Astrocyte (in vitro differentiated cells and primary cell): Measurements from ENCODE around the gene TOMM7. TPM values are rescaled to one million over a fixed set of nuclear protein-coding genes. Genes with fewer than 3 reads are reported as not detected.

Experiments
- DNase-seq: peaks from one replicate; pipeline ENCODE4 v3.0.0-alpha.2; 2010; ENCODE audit warnings: low read depth
- FAIRE-seq: peaks from 2 replicates; lab custom pipeline; 2011; peaks lifted over from hg19 to GRCh38; lab: Jason Lieb, UNC
- H2AFZ ChIP-seq: 2 replicates; pipeline ENCODE4 v1.6.0; 2012; ENCODE audit warnings: low read depth, low read length, inconsistent platforms
- H3K27ac ChIP-seq: 2 replicates; pipeline ENCODE4 v1.5.1; 2011; ENCODE audit warnings: low read depth, low read length, inconsistent platforms
- H3K27me3 ChIP-seq: 2 replicates; pipeline ENCODE4 v1.6.0; 2011; ENCODE audit warnings: low read length, inconsistent platforms; ENCODE audit not compliant: insufficient read depth
- H3K36me3 ChIP-seq: 2 replicates; pipeline ENCODE4 v1.5.1; 2011; ENCODE audit warnings: low read length, inconsistent platforms; ENCODE audit not compliant: insufficient read depth
- H3K4me1 ChIP-seq: 2 replicates; pipeline ENCODE4 v1.5.1; 2011; ENCODE audit warnings: low read length, inconsistent platforms; ENCODE audit not compliant: insufficient read depth
- H3K4me2 ChIP-seq: 2 replicates; pipeline ENCODE4 v1.6.0; 2012; ENCODE audit warnings: low read length, inconsistent platforms
- H3K4me3 ChIP-seq: 2 replicates; pipeline ENCODE4 v1.5.1; 2011; ENCODE audit warnings: low read depth, mild to moderate bottlenecking, low read length, inconsistent platforms; ENCODE audit not compliant: insufficient read depth
- H3K79me2 ChIP-seq: 2 replicates; pipeline ENCODE4 v1.6.0; 2012; ENCODE audit warnings: mild to moderate bottlenecking, low read length, inconsistent platforms; ENCODE audit not compliant: insufficient read depth
- H3K9ac ChIP-seq: 2 replicates; pipeline ENCODE4 v1.6.0; 2012; ENCODE audit warnings: mild to moderate bottlenecking, low read length, inconsistent platforms
- H3K9me3 ChIP-seq: 2 replicates; pipeline ENCODE4 v1.5.1; 2012; ENCODE audit warnings: low read depth, mild to moderate bottlenecking, low read length, inconsistent platforms; ENCODE audit not compliant: insufficient read depth
- H4K20me1 ChIP-seq: 2 replicates; pipeline ENCODE4 v1.6.0; 2012; ENCODE audit warnings: low read length, inconsistent platforms; ENCODE audit not compliant: insufficient read depth
- H3K27ac Mint-ChIP-seq: one replicate; pipeline ENCODE4 v1.8.0; 2021; ENCODE audit warnings: mild to moderate bottlenecking, mixed read lengths; ENCODE audit not compliant: unreplicated experiment
- H3K27me3 Mint-ChIP-seq: one replicate; pipeline ENCODE4 v1.8.0; 2021; ENCODE audit warnings: low read depth, mixed read lengths; ENCODE audit not compliant: unreplicated experiment
- H3K36me3 Mint-ChIP-seq: one replicate; pipeline ENCODE4 v1.8.0; 2021; ENCODE audit warnings: low read depth, mixed read lengths; ENCODE audit not compliant: unreplicated experiment
- H3K4me1 Mint-ChIP-seq: one replicate; pipeline ENCODE4 v1.8.0; 2021; ENCODE audit warnings: low read depth, mixed read lengths; ENCODE audit not compliant: unreplicated experiment
- H3K4me3 Mint-ChIP-seq: one replicate; pipeline ENCODE4 v1.8.0; 2021; ENCODE audit warnings: mild to moderate bottlenecking, moderate library complexity, mixed read lengths; ENCODE audit not compliant: unreplicated experiment
- H3K9me3 Mint-ChIP-seq: one replicate; pipeline ENCODE4 v1.8.0; 2021; ENCODE audit warnings: mild to moderate bottlenecking, mixed read lengths; ENCODE audit not compliant: unreplicated experiment
- CTCF ChIP-seq: IDR thresholded peaks from 2 replicates; pipeline ENCODE4 v1.5.1; 2011; ENCODE audit warnings: low read depth, mild to moderate bottlenecking, inconsistent platforms, low read length, moderate library complexity; ENCODE audit not compliant: insufficient read depth
- EZH2 ChIP-seq: IDR thresholded peaks from 2 replicates; pipeline ENCODE4 v1.6.1; 2012; ENCODE audit warnings: mild to moderate bottlenecking, low read length, inconsistent platforms; ENCODE audit not compliant: insufficient read depth
- total RNA-seq: library from RNA; stranded (reverse); gene quantifications from 2 replicates; pipeline ENCODE4 v1.2.1, GENCODE V29; 2021

Gene TOMM7
- total RNA-seq, 1 donor from 2014 or later = 217 TPM

- peaks cover 11% of the 10 kb centered on the region for H3K36me3 Mint-ChIP-seq
- Histone ChIP-seq H3K36me3 (no peaks in the 10 kb centered on the region), H3K27ac (peak overlapping the region; percentile 9), H2AFZ (no peak overlapping the region), H3K79me2 (no peaks in the 10 kb centered on the region), H3K4me2 (no peak overlapping the region), H3K9me3 (no peaks in the 10 kb centered on the region), H3K27me3 (no peaks in the 10 kb centered on the region), H3K9ac (no peak overlapping the region), H4K20me1 (no peaks in the 10 kb centered on the region), H3K4me3 (no peak overlapping the region), H3K4me1 (peaks cover 8% of the 10 kb centered on the region)
- peaks cover 7% of the 10 kb centered on the region for H3K9me3 Mint-ChIP-seq
- TF ChIP-seq EZH2 (no peak), CTCF (no peak)
- FAIRE-seq (no peak), DNase-seq (peak; percentile 55)
- H3K27ac Mint-ChIP-seq = no peak overlapping the region
- H3K4me1 Mint-ChIP-seq = peaks cover 10% of the 10 kb centered on the region
- no peaks in the 10 kb centered on the region for H3K27me3 Mint-ChIP-seq
- no peak overlapping the region for H3K4me3 Mint-ChIP-seq
Observed at GRCh38 chr7:22867003-22867402, 44.4 kb upstream of the TOMM7 start.

- H3K4me1 Mint-ChIP-seq = peaks cover 10% of the 10 kb centered on the region
Observed at GRCh38 chr7:22865602-22865960, 42.9 kb upstream of the TOMM7 start.

More at GRCh38 chr7:22865602-22865960, 42.9 kb upstream of the TOMM7 start:
- no peak overlapping the region for H3K4me3 ChIP-seq
- peaks cover 2% of the 10 kb centered on the region for H3K36me3 ChIP-seq
- Mint-ChIP-seq H3K36me3 (peaks cover 11% of the 10 kb centered on the region), H3K4me3 (no peak overlapping the region), H3K9me3 (peaks cover 7% of the 10 kb centered on the region), H3K27me3 (no peaks in the 10 kb centered on the region), H3K27ac (no peak overlapping the region)
- no peak overlapping the region for H3K4me2 ChIP-seq
- H3K4me1 ChIP-seq = peaks cover 9% of the 10 kb centered on the region
- no peak overlapping the region for H3K9ac ChIP-seq
- no peak for FAIRE-seq
- H3K79me2 ChIP-seq = no peaks in the 10 kb centered on the region
- no peak for DNase-seq
- H3K27ac ChIP-seq = no peak overlapping the region
- H3K9me3 ChIP-seq = no peaks in the 10 kb centered on the region
- H3K27me3 ChIP-seq = no peaks in the 10 kb centered on the region
- TF ChIP-seq EZH2 (no peak), CTCF (no peak)
- no peak overlapping the region for H2AFZ ChIP-seq
- H4K20me1 ChIP-seq = no peaks in the 10 kb centered on the region
